HG03432 (cell line): ENCODE measurements around the gene ARHGAP15.

ENCODE experiments used
- ATAC-seq: cut with Tn5 transposase; IDR thresholded peaks from one replicate; pipeline ENCODE4 v1.9.1; 2021; ENCODE audit warnings: mild to moderate bottlenecking, moderate library complexity; ENCODE audit not compliant: unreplicated experiment

Gene ARHGAP15

GRCh38 chr2:143802242-143802641 is 673.0 kb downstream of the ARHGAP15 start:
- ATAC-seq: peak; percentile 60

GRCh38 chr2:143802871-143803650 is 673.8 kb downstream of the ARHGAP15 start:
- ATAC-seq: peak; percentile 86

GRCh38 chr2:143803936-143804335 is 674.7 kb downstream of the ARHGAP15 start:
- ATAC-seq: no peak

GRCh38 chr2:143805666-143806065 is 676.4 kb downstream of the ARHGAP15 start:
- ATAC-seq: no peak

- ATAC-seq: no peak
Measured at GRCh38 chr2:143807192-143807591, 678.0 kb downstream of the ARHGAP15 start.

GRCh38 chr2:143807671-143808070 is 678.5 kb downstream of the ARHGAP15 start:
- no peak for ATAC-seq

- no peak for ATAC-seq
Measured at GRCh38 chr2:143808166-143808565, 678.9 kb downstream of the ARHGAP15 start.

GRCh38 chr2:143815082-143815481 is 685.9 kb downstream of the ARHGAP15 start:
- no peak for ATAC-seq

GRCh38 chr2:143816916-143817315 is 687.7 kb downstream of the ARHGAP15 start:
- no peak for ATAC-seq
